Esophagus squamous epithelium (tissue), 4 donors: Measurements from ENCODE around the gene OR51B6.

Experiments
- CTCF ChIP-seq, 6 experiments: fragments of 450-650 bp in 4 of 6; fragments of 200-600 bp in 2 of 6; sonication (generic) in 2 of 6; IDR thresholded peaks; one replicate each; pipeline ENCODE4 v1.5.1; 2016 to 2019; ENCODE audit warnings: antibody characterized with exemption in 6 of 6, mild to moderate bottlenecking in 4 of 6, moderate library complexity in 4 of 6
- POLR2A ChIP-seq, 4 donors: fragments of 450-650 bp; IDR thresholded peaks; one replicate each; pipeline ENCODE4 v1.6.1; 2017; ENCODE audit warnings: antibody characterized with exemption in 4 of 4, mild to moderate bottlenecking in 4 of 4, moderate library complexity in 3 of 4

DNA sequence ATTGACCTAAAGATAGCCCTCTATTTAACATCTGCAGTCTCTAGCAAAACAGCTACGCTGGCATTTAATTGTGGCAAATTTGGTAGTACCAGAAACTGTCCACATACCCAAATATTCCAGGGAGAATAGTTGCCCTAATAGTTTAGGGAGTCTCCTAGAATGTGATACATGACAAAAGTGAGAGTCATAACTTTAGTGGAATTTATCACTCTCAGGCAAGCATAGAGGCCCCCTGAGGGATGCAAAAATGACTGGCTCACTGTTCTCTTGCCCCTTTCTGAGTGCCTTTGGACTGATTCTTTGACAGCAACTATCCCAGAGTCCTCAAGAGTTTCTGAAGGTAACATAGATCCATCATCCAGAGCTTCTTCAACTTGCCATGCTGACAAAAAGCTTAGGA is 47.3 kb upstream of the OR51B6 start:
- no peak for TF ChIP-seq POLR2A (IDR thresholded peaks at IDR 0.05)
- TF ChIP-seq CTCF (IDR thresholded peaks at IDR 0.05) = no peak
